GM21381 (cell line): Measurements from ENCODE around the gene FGFRL1.

Experiments used
- ATAC-seq: cut with Tn5 transposase; IDR thresholded peaks from one replicate; pipeline ENCODE4 v1.9.1; 2021; ENCODE audit warnings: mild to moderate bottlenecking, moderate library complexity; ENCODE audit not compliant: unreplicated experiment

The FGFRL1 gene

DNA sequence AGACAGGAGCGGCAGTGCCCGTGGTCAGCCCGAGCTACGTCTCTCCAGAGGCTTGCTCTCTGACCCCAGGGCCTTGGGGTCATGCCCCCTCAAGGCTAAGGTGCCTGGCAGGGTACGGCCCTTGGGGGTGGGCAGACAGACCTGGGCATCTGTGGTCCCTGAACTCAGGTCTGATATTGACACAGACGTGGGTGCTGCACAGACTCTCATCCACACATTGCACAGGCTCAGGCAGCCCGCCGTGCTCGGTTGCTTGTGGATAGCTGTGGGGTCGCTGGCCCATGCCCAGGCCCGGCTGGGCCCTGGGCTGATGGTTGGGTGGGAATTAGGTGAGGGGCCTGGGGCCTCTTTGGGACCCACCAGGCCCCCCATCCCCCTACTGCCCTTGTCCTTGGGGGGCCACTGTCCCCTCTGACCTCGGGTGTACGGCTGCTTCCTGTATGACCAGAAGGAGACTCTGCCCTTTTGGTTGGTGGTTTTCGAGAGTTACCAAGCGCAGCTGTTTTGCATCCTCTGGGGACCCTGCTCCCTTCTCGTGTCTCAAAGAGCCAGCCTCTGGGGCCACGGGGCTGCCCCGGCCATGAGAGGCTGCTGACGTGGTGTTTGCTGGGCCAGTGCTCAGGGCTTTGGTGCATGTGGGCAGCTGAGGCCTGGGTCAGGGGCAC, 10.1 kb downstream of the FGFRL1 start:
- ATAC-seq, result peak; percentile 70

DNA sequence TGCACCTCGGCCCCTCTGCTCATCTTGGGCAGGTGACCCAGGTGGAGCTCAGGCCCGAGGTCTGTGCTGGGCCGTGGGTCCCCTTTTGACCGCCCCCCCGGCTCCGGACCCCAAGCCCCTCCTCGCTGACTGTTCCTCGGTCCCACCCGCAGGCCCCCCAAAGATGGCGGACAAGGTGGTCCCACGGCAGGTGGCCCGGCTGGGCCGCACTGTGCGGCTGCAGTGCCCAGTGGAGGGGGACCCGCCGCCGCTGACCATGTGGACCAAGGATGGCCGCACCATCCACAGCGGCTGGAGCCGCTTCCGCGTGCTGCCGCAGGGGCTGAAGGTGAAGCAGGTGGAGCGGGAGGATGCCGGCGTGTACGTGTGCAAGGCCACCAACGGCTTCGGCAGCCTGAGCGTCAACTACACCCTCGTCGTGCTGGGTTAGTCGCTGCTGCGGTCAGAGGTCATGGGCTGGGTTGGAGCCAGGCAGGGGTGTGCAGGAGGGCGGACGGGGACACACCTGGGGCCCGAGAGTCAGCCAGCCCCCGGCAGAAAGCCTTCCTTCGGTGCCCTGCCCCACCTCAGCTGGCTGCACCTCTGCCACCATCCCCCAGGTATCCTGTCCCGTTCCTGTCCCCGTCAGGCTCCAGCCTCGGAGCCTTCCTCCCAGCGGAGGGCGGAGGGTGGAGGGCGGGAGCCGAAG, 10.8 kb downstream of the FGFRL1 start:
- no peak for ATAC-seq

DNA sequence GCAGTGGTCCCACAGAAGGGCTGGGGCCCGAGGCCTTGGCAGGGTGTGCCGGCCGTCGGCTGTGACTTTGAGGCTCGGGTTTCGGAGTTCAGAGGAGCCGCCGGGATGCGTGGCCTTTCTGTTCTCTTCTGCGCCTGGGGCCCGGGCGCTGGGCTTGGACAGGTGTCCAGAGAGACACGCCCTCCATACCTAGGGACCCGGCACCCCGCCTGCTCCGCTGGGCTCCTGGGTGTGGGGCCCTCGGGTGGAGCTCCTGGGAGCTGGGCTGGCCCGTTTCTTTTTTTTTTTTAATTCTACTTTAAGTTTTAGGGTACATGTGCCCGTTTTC, 11.3 kb downstream of the FGFRL1 start:
- no peak for ATAC-seq

DNA sequence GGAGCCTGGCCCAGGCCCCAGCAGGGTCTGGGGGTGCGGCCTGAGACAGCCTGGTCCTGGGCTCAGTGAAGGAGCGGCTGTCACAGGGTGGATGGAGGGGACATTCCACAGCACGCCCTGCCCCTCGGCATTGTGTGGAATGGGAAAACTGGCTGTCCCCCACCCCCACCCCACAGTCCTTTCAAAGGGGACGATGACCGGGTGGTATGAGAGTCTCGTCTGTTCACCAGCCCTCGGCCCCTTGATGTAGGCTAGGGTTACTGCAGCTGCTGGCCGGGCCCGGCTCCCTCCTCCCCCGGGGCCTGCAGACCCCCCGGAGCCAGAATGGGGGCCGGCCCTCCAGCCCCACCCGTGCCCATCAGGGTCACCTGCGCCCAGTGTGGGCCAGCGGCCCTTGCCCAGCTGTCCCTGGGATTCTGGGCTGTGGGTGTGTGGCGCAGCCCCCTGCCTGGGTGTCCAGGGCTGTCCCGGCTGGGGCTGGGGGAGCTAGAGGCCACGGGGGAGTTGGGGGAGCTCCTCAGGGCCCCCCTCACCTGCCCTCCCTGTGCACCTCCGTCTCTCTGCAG, 11.7 kb downstream of the FGFRL1 start:
- no peak for ATAC-seq

DNA sequence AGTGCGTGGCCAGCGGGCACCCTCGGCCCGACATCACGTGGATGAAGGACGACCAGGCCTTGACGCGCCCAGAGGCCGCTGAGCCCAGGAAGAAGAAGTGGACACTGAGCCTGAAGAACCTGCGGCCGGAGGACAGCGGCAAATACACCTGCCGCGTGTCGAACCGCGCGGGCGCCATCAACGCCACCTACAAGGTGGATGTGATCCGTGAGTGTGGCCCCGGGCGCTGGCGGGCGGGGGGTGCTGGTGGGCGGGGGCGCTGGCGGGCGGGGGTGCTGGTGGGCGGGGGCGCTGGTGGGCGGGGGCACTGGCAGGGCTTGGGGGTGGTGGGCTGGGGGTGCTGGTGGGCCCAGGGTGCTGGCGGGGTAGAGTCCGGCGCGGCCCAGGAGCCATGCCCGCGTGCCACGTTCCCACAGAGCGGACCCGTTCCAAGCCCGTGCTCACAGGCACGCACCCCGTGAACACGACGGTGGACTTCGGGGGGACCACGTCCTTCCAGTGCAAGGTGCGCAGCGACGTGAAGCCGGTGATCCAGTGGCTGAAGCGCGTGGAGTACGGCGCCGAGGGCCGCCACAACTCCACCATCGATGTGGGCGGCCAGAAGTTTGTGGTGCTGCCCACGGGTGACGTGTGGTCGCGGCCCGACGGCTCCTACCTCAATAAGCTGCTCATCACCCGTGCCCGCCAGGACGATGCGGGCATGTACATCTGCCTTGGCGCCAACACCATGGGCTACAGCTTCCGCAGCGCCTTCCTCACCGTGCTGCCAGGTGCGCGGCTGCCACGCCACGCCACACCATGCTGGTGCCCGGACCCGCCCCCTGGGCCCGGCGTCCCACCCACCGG, 12.7 kb downstream of the FGFRL1 start:
- no peak for ATAC-seq

DNA sequence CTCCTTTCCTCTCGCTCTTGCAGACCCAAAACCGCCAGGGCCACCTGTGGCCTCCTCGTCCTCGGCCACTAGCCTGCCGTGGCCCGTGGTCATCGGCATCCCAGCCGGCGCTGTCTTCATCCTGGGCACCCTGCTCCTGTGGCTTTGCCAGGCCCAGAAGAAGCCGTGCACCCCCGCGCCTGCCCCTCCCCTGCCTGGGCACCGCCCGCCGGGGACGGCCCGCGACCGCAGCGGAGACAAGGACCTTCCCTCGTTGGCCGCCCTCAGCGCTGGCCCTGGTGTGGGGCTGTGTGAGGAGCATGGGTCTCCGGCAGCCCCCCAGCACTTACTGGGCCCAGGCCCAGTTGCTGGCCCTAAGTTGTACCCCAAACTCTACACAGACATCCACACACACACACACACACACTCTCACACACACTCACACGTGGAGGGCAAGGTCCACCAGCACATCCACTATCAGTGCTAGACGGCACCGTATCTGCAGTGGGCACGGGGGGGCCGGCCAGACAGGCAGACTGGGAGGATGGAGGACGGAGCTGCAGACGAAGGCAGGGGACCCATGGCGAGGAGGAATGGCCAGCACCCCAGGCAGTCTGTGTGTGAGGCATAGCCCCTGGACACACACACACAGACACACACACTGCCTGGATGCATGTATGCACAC, 13.6 kb downstream of the FGFRL1 start:
- ATAC-seq, result no peak

DNA sequence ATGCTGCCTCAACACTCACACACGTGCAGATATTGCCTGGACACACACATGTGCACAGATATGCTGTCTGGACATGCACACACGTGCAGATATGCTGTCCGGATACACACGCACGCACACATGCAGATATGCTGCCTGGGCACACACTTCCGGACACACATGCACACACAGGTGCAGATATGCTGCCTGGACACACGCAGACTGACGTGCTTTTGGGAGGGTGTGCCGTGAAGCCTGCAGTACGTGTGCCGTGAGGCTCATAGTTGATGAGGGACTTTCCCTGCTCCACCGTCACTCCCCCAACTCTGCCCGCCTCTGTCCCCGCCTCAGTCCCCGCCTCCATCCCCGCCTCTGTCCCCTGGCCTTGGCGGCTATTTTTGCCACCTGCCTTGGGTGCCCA, 14.7 kb downstream of the FGFRL1 start:
- ATAC-seq, result no peak

DNA sequence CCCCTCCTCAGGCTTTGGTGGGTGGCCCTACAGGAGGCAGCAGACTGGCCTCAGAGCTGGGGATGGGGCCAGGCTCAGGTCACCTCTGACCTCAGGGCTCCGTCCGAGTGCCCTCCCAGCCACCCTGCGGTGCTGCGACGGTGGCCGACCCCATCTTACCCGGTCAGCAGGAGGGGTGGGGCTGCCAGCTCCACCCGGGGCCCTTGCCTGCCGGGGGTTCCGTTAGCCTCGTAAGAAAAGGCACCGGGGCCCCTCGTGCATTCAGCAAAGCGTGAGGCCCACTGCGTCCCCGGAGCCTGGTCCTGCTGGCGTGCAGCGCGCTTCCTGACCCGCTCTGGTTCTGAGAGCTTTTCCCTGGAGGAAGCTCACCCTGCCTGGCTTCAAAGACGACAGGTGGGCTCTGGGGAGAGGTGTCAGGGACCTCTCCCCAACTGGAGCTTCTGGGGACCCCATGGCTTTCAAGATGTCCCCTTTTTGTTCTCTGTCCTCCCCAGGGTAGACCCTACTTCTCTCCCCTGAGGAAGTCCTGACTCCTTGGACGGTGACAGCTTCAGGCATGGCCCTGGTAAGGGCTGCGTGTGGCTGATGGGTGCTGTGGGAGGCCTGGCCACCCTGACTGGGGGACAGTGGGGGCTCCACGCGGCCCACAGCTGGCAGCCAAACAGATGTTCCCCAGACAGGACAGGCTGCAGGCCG, 15.9 kb downstream of the FGFRL1 start:
- no peak for ATAC-seq

DNA sequence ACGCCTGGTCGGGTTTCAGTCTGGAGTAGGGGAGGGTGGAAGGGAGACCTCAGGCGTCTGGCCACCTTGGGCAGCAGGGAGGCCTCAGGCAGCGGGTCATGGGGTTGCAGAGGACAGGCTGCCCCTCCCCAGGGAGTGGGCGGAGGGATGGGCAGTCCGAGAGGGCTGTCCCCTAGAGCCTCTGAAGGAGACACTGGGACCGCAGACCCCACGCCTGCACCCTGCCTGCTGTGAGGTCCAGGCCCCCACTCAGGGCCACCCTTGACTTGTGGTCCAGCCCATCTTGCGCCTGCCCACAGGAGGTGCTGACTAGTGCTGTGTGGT, 16.5 kb downstream of the FGFRL1 start:
- ATAC-seq, result no peak

DNA sequence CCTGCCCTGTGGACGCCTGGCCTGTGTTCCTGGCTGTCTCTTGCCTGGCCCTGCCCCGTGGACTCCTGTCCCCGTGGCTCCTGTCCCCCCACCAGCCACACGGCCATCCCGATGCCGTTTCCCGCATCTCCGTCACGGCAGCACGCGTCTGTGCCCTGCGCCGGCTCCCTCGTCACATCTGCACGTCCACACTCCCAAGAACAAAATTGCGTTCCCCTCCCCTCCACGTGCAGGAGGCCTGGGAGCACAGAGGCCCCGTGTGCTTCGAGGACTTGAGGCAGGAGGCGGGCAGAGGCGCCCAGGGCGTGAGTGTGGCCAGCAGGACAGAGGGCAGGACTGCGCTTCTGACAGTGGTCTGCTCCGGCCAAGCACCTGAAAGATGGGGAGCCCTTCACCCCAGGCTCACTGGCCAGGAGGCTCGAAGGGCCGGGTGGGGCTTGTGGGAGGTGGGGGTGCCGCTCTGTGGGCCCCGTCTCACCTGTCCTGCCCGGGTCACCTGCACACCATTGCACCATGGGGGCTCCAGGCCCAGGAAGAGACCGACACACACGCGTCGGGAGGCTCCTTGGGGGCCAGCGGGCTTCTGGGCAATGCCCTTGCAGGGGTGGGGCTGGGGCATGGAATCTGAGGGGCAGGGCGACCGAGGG, 17.3 kb downstream of the FGFRL1 start:
- no peak for ATAC-seq

DNA sequence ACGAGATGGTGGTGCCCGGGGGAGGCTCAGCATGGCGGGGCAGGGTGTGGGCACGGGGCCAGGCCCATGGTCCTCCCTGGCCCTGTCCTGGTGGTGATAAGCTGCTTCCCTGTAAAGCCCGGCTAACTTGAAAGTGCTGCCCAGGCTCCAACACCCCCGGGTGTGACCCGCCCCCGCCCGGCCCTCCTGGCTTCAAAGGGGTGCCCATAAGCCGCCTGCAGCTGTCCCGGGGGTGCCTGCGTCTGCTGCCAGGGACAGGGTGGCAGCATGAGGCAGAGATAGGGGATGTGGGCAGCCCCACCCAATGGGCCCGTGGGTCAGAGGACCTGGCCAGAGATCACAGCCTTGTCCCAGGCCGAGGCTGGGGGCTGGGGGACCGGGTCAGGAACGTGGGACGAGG, 18.1 kb downstream of the FGFRL1 start:
- ATAC-seq, result no peak

DNA sequence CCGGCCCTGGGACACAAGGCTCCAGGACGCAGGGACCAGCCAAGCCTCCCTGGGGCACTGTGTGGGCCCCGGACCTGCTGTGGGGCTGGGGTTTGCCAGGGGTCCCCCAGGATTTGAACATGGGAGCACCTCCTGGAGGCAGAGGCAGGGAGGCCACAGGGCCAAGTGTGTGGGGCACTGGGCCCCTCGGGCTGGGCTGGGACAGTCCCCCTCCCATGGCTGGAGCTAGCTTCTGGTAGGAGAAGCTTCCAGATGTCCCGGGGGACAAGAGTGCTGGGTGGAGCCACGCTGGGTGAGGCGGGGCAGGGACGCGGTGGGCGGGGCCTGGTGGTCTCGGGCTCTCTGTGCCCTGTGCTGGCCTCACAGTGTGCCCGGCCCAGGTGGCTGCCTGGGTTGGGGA, 18.6 kb downstream of the FGFRL1 start:
- no peak for ATAC-seq

DNA sequence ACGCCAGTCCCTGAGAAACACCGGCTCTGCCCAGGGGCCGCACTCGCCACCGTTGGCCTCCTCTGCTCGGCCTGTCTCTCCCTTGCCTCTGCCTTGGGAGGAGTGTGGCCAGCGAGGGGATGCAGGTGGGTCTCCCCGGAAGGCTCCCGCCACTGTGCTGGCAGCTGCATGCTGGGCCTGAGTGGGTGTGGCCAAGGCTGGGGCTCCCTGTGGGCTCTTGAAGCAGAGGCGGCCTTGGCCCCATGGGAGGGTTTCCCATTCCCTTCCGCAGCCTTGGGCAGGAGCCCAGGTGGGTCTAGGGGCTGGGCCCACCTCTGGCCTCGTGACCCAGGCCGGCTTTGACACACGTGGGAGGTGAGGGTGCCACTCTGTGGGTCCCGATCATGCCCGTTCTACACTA, 19.1 kb downstream of the FGFRL1 start:
- ATAC-seq, result no peak

DNA sequence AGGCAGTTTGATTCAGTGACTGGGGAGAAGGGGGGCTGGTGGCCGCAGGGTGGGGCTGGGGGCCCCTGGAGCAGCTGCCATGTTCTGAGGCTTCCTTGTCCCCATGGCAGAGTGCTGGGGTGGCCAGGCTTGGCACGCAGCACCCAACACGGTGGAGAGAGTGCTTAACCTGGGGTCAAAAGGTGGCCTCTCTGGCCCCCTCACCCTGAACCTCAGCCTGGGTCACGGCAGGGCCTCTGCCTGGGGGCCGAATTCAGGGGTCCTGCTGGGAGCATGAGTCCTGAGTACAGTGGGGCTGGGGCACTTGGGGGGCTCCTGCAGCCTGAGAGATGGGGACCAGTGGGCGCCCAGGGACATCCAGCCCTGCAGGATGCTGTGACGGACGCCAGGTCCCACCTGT, 19.9 kb downstream of the FGFRL1 start:
- no peak for ATAC-seq

DNA sequence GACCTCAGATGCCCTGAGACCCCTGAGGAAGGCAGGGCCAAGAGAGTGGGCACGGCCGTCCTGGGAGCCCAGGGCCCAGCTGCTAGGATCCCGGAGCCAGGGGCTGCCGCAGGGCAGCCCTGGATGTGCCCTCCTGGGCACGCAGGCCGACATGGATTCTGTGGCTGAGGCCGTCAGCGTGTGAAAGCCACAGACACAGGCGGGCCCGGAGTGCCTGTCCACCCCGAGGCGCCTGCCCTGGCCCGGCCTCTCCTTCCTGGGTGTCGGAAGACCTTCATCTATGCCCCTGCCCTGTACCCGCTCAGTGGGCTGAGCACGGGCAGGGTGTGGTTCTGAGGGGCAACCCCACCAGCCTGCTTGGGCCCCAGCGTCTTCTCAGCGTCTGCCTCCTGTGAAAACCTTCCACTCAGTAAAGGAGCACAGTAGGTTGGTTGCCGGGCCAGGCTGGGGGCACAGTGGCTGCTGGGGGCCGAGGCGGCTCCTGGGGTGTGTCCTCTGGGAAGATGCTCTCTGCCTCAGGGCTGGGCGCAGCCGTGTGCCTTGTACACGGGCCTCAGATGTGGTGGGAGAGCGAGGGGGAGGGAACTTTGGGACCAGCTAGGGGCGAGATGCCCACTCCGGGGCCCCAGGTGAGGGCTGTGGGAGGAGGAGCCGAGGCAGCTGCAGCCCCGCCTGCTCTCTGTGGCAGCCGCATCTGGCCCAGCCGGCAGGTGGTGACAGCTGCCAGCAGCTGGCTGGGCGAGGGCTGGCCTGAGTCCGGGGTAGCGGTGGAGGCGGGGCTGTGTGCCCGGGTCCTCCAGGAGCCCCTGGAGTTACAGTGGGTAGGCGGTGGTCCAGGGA, 20.8 kb downstream of the FGFRL1 start:
- ATAC-seq, result no peak

DNA sequence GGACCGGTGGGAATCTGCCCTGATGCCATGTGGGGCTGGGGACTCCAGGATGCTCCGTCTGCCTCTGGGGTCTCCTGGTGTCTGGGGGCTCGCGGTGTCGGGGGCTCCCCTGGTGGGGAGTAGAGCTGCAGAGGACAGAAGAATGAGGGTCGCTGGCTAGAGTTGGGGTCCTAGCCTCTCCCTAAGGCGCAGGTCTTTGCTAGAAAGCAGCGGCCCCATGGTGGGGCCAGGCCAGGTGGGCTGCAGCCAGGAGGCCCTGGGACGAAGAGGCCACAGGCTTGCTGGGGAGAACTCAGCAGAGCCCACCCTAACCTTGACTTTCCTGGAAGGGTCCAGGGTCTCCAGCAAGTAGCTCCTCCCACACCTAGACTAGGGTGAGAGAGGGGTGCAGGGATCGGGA, 21.4 kb downstream of the FGFRL1 start:
- ATAC-seq, result no peak

DNA sequence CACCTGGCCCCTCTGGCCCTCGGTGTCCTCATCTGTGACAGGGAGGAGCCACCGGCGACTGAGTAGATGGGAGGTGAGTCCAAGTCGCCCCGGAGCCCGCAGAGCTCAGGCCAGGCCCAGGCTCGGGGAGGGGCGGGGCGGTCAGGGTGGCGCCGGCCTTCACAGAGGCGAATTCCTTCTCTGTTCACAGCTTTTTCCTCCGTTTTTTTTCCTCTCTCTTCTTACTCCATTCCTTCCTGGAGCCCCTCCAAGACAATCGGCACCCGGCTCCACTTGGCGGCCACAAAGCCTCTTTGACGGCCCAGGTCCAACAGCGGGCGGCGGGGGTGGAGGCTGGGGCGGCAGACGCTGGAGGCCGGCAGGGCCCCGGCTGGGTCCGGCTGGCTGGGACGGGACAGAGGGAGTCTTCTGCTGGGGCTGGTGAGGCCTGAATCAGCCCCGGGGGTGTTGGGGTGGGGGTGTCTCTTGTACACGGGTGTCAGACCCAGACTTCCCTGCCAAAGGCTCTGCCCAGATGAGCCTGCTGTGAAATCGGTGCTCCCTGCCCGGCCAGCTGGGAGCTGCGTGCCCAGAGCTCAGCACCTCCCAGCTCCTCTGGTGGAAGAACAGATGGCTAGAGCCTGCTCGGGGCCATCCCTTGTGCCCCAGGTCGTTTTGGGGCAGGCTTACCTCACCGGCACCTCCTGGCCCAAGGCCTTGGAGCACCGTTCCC, 22.6 kb downstream of the FGFRL1 start:
- no peak for ATAC-seq

DNA sequence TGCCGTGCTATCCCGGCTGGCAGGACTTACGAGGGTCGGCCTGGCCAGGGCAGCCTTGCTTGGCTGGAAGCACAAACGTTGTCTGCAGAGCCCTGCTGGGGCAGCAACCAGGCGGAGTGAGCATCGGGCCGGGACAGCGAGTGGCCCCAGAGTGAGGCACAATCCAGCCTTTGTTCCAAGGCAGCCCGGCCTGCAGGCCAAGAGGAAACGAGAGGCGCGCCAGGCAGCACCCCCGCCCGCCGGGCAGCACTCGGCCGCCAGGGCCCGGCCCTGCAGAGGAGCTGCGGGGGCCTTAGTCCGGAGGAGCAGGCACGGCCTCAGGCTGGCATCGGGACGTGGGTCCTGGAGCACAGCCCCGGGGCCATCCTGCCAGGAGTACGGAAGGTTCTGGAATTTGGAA, 24.1 kb downstream of the FGFRL1 start:
- no peak for ATAC-seq

DNA sequence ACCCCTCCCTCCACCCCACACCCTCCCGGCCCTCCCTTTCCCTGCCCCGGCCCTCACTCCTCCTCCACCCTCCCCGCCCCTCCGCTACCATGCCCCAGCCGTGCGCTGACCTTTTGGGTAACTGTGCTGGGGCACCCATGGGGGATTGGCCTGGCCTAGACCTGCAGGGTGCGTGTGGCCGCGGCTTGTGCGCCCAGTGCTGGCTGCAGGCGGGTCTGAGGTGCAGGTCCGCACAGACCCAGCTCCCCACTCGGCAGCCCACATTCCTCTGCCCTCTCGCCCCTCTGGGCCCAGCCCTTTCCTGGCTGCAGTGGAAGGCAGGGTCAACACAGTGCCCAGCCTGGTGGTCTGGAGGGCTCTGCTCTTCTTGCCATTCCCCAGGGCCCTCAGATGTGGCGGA, 24.7 kb downstream of the FGFRL1 start:
- no peak for ATAC-seq
